PFSK-1 (cell line): ENCODE measurements around the gene ANO8.
A peak's percentile ranks its signal among the peaks of the same experiment; 100 is the strongest.

Experiments used
- POLR2AphosphoS5 ChIP-seq: IDR thresholded peaks from 2 replicates; pipeline ENCODE4 v1.6.1; 2012; ENCODE audit warnings: low read depth, mild to moderate bottlenecking, control low read depth, low read length, moderate library complexity
- SIN3A ChIP-seq: IDR thresholded peaks from 2 replicates; pipeline ENCODE4 v1.6.1; 2012; ENCODE audit warnings: mild to moderate bottlenecking, low read length, moderate library complexity, borderline replicate concordance; ENCODE audit not compliant: insufficient read depth
- TAF1 ChIP-seq: IDR thresholded peaks from 2 replicates; pipeline ENCODE4 v1.6.1; 2012; ENCODE audit warnings: low read length, control low read depth, borderline replicate concordance; ENCODE audit not compliant: insufficient read depth
- TF ChIP-seq, protein P1 (sequence below), 2 experiments: IDR thresholded peaks; 2 replicates each; pipeline versions ENCODE4 v1.6.1 to v1.8.0; 2011 to 2012; ENCODE audit warnings: low read depth in 2 of 2, low read length in 2 of 2, control low read depth in 1 of 2, inconsistent platforms in 1 of 2, mild to moderate bottlenecking in 1 of 2, moderate library complexity in 1 of 2; ENCODE audit not compliant: insufficient read depth in 1 of 2

- TF ChIP-seq, protein P1, sequence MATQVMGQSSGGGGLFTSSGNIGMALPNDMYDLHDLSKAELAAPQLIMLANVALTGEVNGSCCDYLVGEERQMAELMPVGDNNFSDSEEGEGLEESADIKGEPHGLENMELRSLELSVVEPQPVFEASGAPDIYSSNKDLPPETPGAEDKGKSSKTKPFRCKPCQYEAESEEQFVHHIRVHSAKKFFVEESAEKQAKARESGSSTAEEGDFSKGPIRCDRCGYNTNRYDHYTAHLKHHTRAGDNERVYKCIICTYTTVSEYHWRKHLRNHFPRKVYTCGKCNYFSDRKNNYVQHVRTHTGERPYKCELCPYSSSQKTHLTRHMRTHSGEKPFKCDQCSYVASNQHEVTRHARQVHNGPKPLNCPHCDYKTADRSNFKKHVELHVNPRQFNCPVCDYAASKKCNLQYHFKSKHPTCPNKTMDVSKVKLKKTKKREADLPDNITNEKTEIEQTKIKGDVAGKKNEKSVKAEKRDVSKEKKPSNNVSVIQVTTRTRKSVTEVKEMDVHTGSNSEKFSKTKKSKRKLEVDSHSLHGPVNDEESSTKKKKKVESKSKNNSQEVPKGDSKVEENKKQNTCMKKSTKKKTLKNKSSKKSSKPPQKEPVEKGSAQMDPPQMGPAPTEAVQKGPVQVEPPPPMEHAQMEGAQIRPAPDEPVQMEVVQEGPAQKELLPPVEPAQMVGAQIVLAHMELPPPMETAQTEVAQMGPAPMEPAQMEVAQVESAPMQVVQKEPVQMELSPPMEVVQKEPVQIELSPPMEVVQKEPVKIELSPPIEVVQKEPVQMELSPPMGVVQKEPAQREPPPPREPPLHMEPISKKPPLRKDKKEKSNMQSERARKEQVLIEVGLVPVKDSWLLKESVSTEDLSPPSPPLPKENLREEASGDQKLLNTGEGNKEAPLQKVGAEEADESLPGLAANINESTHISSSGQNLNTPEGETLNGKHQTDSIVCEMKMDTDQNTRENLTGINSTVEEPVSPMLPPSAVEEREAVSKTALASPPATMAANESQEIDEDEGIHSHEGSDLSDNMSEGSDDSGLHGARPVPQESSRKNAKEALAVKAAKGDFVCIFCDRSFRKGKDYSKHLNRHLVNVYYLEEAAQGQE (IDR thresholded peaks at IDR 0.05; ENCODE audit: insufficient read depth in 1 of 2, low read depth in 2 of 2, low read length in 2 of 2), result no peak
- TF ChIP-seq POLR2AphosphoS5, result peak; percentile 74
- TF ChIP-seq TAF1, result peak; percentile 75
- no peak for TF ChIP-seq SIN3A
These were observed 29.0 kb downstream of the ANO8 start, which contains the start of gene MRPL34 for GRCh38 chr19:17305517-17306284.
